Aorta (tissue), 5 donors: ENCODE data around the gene EHD3. TPM values are rescaled to one million over a fixed set of nuclear protein-coding genes. Genes with fewer than 3 reads are reported as not detected.

Experiments
- ATAC-seq: fragments of 200-7000 bp; cut with Tn5 transposase; one replicate; pipeline ENCODE4 v1.9.1; 2022; ENCODE audit warnings: moderate library complexity; ENCODE audit not compliant: low FRiP score
- DNase-seq, 2 donors: peaks; one replicate each; pipeline ENCODE4 v3.0.0-alpha.2; 2020
- H3K27ac ChIP-seq, 2 donors: one replicate each; pipeline ENCODE4 v1.5.1; 2013; ENCODE audit warnings: low read length in 2 of 2, mild to moderate bottlenecking in 2 of 2, moderate library complexity in 2 of 2, control low read depth in 1 of 2, inconsistent platforms in 1 of 2, low read depth in 1 of 2
- H3K27me3 ChIP-seq, 2 donors: one replicate each; pipeline ENCODE4 v1.6.1; 2013; ENCODE audit warnings: control low read depth in 1 of 2, low read length in 1 of 2, mild to moderate bottlenecking in 1 of 2, moderate library complexity in 1 of 2; ENCODE audit not compliant: insufficient read depth in 2 of 2, control insufficient read depth in 1 of 2
- H3K36me3 ChIP-seq, 2 donors: one replicate each; pipeline ENCODE4 v1.6.1; 2013; ENCODE audit warnings: control low read depth in 1 of 2, low read length in 1 of 2, mild to moderate bottlenecking in 1 of 2; ENCODE audit not compliant: insufficient read depth in 2 of 2, control insufficient read depth in 1 of 2
- H3K4me1 ChIP-seq, 2 donors: one replicate each; pipeline ENCODE4 v1.6.1; 2013; ENCODE audit warnings: low read length in 2 of 2, control low read depth in 1 of 2, mild to moderate bottlenecking in 1 of 2, moderate library complexity in 1 of 2; ENCODE audit not compliant: insufficient read depth in 2 of 2, control insufficient read depth in 1 of 2
- H3K4me3 ChIP-seq, 2 donors: one replicate each; pipeline ENCODE4 v1.5.1; 2013; ENCODE audit warnings: low read length in 2 of 2, control low read depth in 1 of 2, mild to moderate bottlenecking in 1 of 2
- H3K9me3 ChIP-seq: one replicate; pipeline ENCODE4 v1.6.1; 2013; ENCODE audit warnings: mild to moderate bottlenecking, low read length; ENCODE audit not compliant: control insufficient read depth
- WGBS, 2 donors: extraction: QIAGEN DNeasy Blood & Tissue Kit; methylation state at CpG; one replicate each; pipeline ENCODE4 v1.1.7; 2013; 5-methylcytosine and 5-hydroxymethylcytosine counted together
- intact Hi-C, 2 donors: fragments of 100-400 bp; cut with DNase I; formaldehyde crosslinking; loops; one replicate each; pipeline versions ENCODE4 v1.14.2 to v1.15.0; 2022
- long read RNA-seq, 2 donors: library from polyadenylated mRNA; unstranded; transcript quantifications; one replicate each; pipeline ENCODE4 v2.0.0, GENCODE V29; 2020 to 2021
- polyA plus RNA-seq, 2 donors: library from polyadenylated mRNA; stranded (reverse); fragments of 200-250 nt; gene quantifications; one replicate each; pipeline ENCODE4 v1.2.3, GENCODE V29; 2013
- total RNA-seq, 2 donors: library from RNA; stranded (reverse); fragmentation: NEBNext Ultra II Directional; extraction: Animal tissue kit (Norgen Biotek cat#: 25700); gene quantifications; one replicate each; pipeline ENCODE4 v1.2.1, GENCODE V29; 2021
- donor health status: healthy with polysubstance abuse.
- donor health status: Bipolar disorder and iron deficiency.
- donor health status: DM: no; HTN: no; CAD: no.
- donor health status: DM: no; HTN: no; CAD: no.
- donor health status: DM: yes; HTN: yes; CAD: no.

The EHD3 gene
- total RNA-seq (10 to 100 TPM; 19.8 to 28.8 TPM), polyA plus RNA-seq (10 to 100 TPM; 14.0 to 16.4 TPM)
- long read RNA-seq, donor 1, full-length matches to known transcripts: 57 of 96 reads
- long read RNA-seq, donor 1, partial matches to known transcripts: 37 of 96 reads
- long read RNA-seq, donor 1, other reads (novel, unspliced or antisense): 2 of 96 reads
- long read RNA-seq, donor 2, full-length matches to known transcripts: 45 of 58 reads
- long read RNA-seq, donor 2, partial matches to known transcripts: 11 of 58 reads
- long read RNA-seq, donor 2, other reads (novel, unspliced or antisense): 2 of 58 reads

DNA sequence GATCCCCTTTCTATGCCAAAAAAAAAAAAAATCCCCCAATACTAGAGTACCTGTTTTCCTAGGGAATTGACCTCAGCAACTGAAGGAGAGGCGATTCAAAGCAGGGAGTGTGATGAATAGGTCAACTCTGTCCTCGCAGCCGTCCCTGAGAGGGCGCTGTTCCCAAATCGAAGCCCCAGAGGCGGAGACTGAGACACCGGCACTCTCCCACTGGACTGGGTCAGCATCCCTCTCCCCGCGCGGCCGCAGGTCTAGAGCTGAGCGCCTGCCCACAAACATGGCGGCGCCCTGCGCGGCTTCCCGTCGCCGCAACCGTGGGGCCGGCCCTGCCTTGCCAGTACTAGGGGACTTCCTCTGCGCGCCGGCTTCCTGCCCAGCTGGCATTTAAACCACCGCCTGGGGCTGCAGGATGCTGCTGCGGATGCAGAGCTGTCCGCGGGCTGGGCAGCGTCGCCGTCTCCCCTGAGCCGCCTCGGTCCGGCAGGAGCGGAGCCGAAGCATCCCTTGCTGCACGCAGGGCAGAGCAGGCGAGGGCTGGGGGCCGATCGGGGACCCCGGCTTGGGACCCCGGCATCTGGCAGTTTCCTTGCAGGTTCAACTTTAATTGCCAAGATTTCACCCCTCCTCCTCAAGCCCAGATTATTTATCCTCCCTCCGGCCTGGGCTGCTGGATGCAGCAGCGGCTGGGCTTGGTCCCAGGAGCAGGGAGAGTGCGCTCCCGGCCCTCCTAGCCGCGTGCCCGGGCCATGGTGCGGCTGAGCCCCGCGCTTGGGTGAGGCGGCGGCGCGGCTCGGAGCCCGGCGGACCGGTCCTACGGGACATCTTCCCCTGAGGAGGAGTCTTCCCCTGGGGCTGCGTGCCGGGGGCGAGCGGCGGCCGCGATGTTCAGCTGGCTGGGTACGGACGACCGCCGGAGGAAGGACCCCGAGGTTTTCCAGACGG, at the start of gene EHD3:
TSS of gene EHD3 (plus strand) at position 412 of the 942 bp plus-strand sequence. CDS start at position 882, 470 bp downstream.
- intact Hi-C loops: loop anchor here (1.0 to 2.0 kb wide), 2 partner anchors 99 kb away; no protein-coding TSS in a partner anchor
- H3K27ac ChIP-seq: peak within 1 kb of the TSS in 1 of 2 donors; percentile 24
- peak within 1 kb of the TSS; percentile 32 to 56 for H3K4me3 ChIP-seq
- DNase-seq (peak; percentile 93 to 95), ATAC-seq (peak; percentile 95)
- H3K9me3 ChIP-seq: no peaks in the 10 kb centered on the region
- H3K4me1 ChIP-seq: no peaks in the 10 kb centered on the region
- H3K36me3 ChIP-seq: no peaks in the 10 kb centered on the region
- 1% methylated on average over 72 to 74 of the region's 74 CpGs for WGBS, 2 donors
- H3K27me3 ChIP-seq: no peaks in the 10 kb centered on the region

GRCh38 chr2:31187166-31187565, 46.8 kb upstream of the EHD3 start:
- ATAC-seq (no peak), DNase-seq (no peak)
- H3K4me3 ChIP-seq: no peak overlapping the region
- intact Hi-C loops: no loop called here
- WGBS, 2 donors: 89 to 96% methylated on average over 4 of the region's 4 CpGs
- no peaks in the 10 kb centered on the region for H3K4me1 ChIP-seq
- H3K9me3 ChIP-seq: no peaks in the 10 kb centered on the region
- no peaks in the 10 kb centered on the region for H3K27me3 ChIP-seq
- no peaks in the 10 kb centered on the region for H3K36me3 ChIP-seq
- no peak overlapping the region for H3K27ac ChIP-seq

DNA sequence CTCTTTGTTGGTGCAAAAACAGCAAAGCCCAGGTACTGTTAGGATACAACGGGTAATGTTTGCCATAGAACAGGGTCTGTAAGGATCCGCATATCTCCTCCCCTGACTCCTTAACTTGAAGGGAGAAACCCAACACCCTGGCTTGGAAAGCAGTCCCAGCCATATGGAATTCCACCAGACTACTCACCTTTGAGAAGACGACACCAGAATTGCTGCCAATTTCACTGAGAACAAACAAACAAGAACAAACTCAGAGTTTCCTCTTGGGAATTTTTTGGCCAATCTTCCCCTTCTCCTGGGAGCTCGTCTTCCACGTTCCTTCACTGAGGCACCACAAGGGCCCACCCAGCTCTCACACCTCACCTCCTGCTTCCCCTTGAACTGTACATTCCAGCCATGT, 45.8 kb upstream of the EHD3 start:
- intact Hi-C loops: no loop called here
- Histone ChIP-seq H3K4me1 (no peaks in the 10 kb centered on the region), H3K4me3 (no peak overlapping the region), H3K36me3 (no peaks in the 10 kb centered on the region), H3K27ac (no peak overlapping the region), H3K9me3 (no peaks in the 10 kb centered on the region), H3K27me3 (no peaks in the 10 kb centered on the region)
- ATAC-seq (no peak), DNase-seq (no peak)
- WGBS, 2 donors: 55 to 71% methylated on average over 5 of the region's 5 CpGs

DNA sequence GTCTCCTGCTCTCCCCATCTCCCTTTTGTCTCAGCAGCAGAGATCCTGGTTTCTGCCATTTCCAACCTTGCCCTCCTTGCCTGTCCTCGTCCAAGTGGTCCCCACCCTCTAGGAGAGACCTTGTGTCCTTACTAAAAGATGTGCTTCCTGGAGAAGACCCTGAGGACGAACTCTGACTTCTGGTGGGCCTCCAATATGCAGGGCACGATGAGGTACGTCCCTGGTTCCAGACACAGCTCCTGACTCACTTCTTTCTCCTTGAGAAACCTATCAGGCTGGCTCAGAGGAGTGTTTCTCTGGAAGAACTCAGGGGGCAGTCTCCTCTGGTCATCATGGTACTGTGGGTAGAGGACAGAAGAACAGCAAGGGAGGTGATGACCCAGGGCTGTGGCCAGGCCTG, 44.8 kb upstream of the EHD3 start:
- 88 to 89% methylated on average over 4 of the region's 4 CpGs for WGBS, 2 donors
- H3K4me1 ChIP-seq: no peaks in the 10 kb centered on the region
- no peaks in the 10 kb centered on the region for H3K9me3 ChIP-seq
- H3K4me3 ChIP-seq: no peak overlapping the region
- DNase-seq (no peak), ATAC-seq (no peak)
- no peak overlapping the region for H3K27ac ChIP-seq
- no peaks in the 10 kb centered on the region for H3K27me3 ChIP-seq
- intact Hi-C loops: no loop called here
- H3K36me3 ChIP-seq: no peaks in the 10 kb centered on the region

- ATAC-seq: no peak
- 82 to 86% methylated on average over 1 of the region's 1 CpG for WGBS, 2 donors
- Histone ChIP-seq H3K36me3 (no peaks in the 10 kb centered on the region), H3K4me3 (no peak overlapping the region), H3K27me3 (no peaks in the 10 kb centered on the region), H3K27ac (no peak overlapping the region), H3K9me3 (no peaks in the 10 kb centered on the region), H3K4me1 (no peaks in the 10 kb centered on the region)
- no peak for DNase-seq
- intact Hi-C loops: no loop called here
These were observed 43.8 kb upstream of the EHD3 start for GRCh38 chr2:31190188-31190587.

GRCh38 chr2:31191931-31192330, 42.0 kb upstream of the EHD3 start:
- no peaks in the 10 kb centered on the region for H3K36me3 ChIP-seq
- no peaks in the 10 kb centered on the region for H3K9me3 ChIP-seq
- ATAC-seq: no peak
- no peak overlapping the region for H3K4me3 ChIP-seq
- intact Hi-C loops: no loop called here
- 89 to 95% methylated on average over 11 of the region's 11 CpGs for WGBS, 2 donors
- no peak for DNase-seq
- no peak overlapping the region for H3K27ac ChIP-seq
- H3K4me1 ChIP-seq: no peaks in the 10 kb centered on the region
- no peaks in the 10 kb centered on the region for H3K27me3 ChIP-seq

- H3K4me1 ChIP-seq: no peaks in the 10 kb centered on the region
- no peaks in the 10 kb centered on the region for H3K36me3 ChIP-seq
- H3K27ac ChIP-seq: no peak overlapping the region
- H3K9me3 ChIP-seq: no peaks in the 10 kb centered on the region
- intact Hi-C loops: no loop called here
- H3K27me3 ChIP-seq: no peaks in the 10 kb centered on the region
- ATAC-seq (no peak), DNase-seq (no peak)
- WGBS, 2 donors: 93 to 96% methylated on average over 2 of the region's 2 CpGs
- no peak overlapping the region for H3K4me3 ChIP-seq
These were observed 41.6 kb upstream of the EHD3 start for GRCh38 chr2:31192396-31192795.

DNA sequence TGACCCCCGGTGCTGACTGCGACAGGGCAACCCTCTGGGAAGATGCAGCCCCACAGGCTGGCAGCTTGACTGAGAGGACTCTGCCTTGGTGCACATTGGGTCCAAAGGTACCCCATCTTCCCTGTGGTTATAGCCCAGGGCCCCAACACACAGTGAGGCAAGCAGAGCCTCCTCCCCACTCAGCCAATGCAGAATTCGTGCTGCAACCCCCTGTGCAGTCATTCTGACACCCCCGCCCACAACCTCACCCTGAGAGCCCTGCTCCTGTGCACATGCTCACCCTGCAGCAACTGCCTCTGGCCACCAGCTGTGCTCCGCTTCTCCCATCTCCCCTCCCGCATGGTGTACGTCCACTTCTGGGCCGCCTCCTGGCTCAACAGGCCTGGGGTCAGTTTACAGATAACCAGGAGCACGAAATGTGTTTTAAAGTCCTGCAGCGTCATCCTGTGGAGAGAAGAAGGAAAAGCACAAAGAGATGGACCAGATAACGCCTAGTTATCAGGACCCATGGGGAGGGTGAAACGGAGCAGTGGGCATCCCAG, 41.0 kb upstream of the EHD3 start:
- no peaks in the 10 kb centered on the region for H3K27me3 ChIP-seq
- 86 to 91% methylated on average over 12 of the region's 12 CpGs for WGBS, 2 donors
- intact Hi-C loops: no loop called here
- DNase-seq: no peak
- H3K9me3 ChIP-seq: no peaks in the 10 kb centered on the region
- H3K27ac ChIP-seq: no peak overlapping the region
- H3K4me3 ChIP-seq: no peak overlapping the region
- no peaks in the 10 kb centered on the region for H3K4me1 ChIP-seq
- ATAC-seq: no peak
- no peaks in the 10 kb centered on the region for H3K36me3 ChIP-seq
